Keratinocyte (primary cell): Measurements from ENCODE around the gene PLXND1. TPM values are rescaled to one million over a fixed set of nuclear protein-coding genes. Genes with fewer than 3 reads are reported as not detected.

Experiments used
- DNase-seq: peaks from one replicate; pipeline ENCODE4 v3.0.0-alpha.2; 2011; ENCODE audit warnings: low read depth, missing footprints, low spot score
- FAIRE-seq: peaks from 2 replicates; lab custom pipeline; 2011; peaks lifted over from hg19 to GRCh38; lab: Jason Lieb, UNC
- H2AFZ ChIP-seq: 2 replicates; pipeline ENCODE4 v1.6.0; 2012; ENCODE audit warnings: low read length, control low read depth, inconsistent platforms; ENCODE audit not compliant: control insufficient read depth
- H3K27ac ChIP-seq: 2 replicates; pipeline ENCODE4 v1.5.1; 2011; ENCODE audit warnings: low read length; ENCODE audit not compliant: control insufficient read depth, insufficient read depth
- H3K27me3 ChIP-seq: 3 replicates; pipeline ENCODE4 v1.6.0; 2011; ENCODE audit warnings: low read length; ENCODE audit not compliant: control insufficient read depth, insufficient read depth; ENCODE audit errors: extremely low read depth
- H3K36me3 ChIP-seq, 2 experiments: 2 replicates in 1 of 2; 3 replicates in 1 of 2; pipeline ENCODE4 v1.5.1; 2011; ENCODE audit warnings: low read length in 2 of 2, mild to moderate bottlenecking in 1 of 2; ENCODE audit not compliant: control insufficient read depth in 2 of 2, insufficient read depth in 2 of 2; ENCODE audit errors: extremely low read depth in 1 of 2
- H3K4me1 ChIP-seq: 3 replicates; pipeline ENCODE4 v1.5.1; 2011; ENCODE audit warnings: low read length; ENCODE audit not compliant: control insufficient read depth, insufficient read depth; ENCODE audit errors: extremely low read depth
- H3K4me2 ChIP-seq: 3 replicates; pipeline ENCODE4 v1.6.0; 2011; ENCODE audit warnings: low read depth, low read length; ENCODE audit not compliant: control insufficient read depth, insufficient read depth; ENCODE audit errors: extremely low read depth
- H3K4me3 ChIP-seq, 3 experiments: fragments of 200-600 bp in 1 of 3; sonication (generic) in 1 of 3; 2 replicates in 2 of 3; 3 replicates in 1 of 3; pipeline ENCODE4 v1.5.1; 2011 to 2016; ENCODE audit warnings: low read length in 3 of 3, mild to moderate bottlenecking in 3 of 3, control low read depth in 2 of 3, inconsistent platforms in 1 of 3, low read depth in 1 of 3, mixed read lengths in 1 of 3, mixed run types in 1 of 3, moderate library complexity in 1 of 3; ENCODE audit not compliant: control insufficient read depth in 2 of 3, insufficient read depth in 2 of 3; ENCODE audit errors: extremely low read depth in 1 of 3
- H3K79me2 ChIP-seq: 2 replicates; pipeline ENCODE4 v1.6.0; 2012; ENCODE audit warnings: low read length; ENCODE audit not compliant: control insufficient read depth, insufficient read depth
- H3K9ac ChIP-seq: 3 replicates; pipeline ENCODE4 v1.6.0; 2011; ENCODE audit warnings: low read length; ENCODE audit not compliant: control insufficient read depth, insufficient read depth; ENCODE audit errors: extremely low read depth
- H3K9me1 ChIP-seq: 3 replicates; pipeline ENCODE4 v1.6.0; 2011; ENCODE audit warnings: low read length; ENCODE audit not compliant: control insufficient read depth, insufficient read depth; ENCODE audit errors: extremely low read depth
- H3K9me3 ChIP-seq: 2 replicates; pipeline ENCODE4 v1.5.1; 2012; ENCODE audit warnings: low read depth, low read length; ENCODE audit not compliant: control insufficient read depth
- H4K20me1 ChIP-seq: 3 replicates; pipeline ENCODE4 v1.6.0; 2011; ENCODE audit warnings: low read length; ENCODE audit not compliant: control insufficient read depth, insufficient read depth; ENCODE audit errors: extremely low read depth
- CTCF ChIP-seq, 3 experiments: IDR thresholded peaks in 1 of 3; conservative IDR thresholded peaks in 1 of 3; optimal IDR thresholded peaks in 1 of 3; 2 replicates in 2 of 3; 3 replicates in 1 of 3; pipeline versions ENCODE3 to v1.5.1; 2011; ENCODE audit warnings: low read length in 3 of 3, mild to moderate bottlenecking in 3 of 3, moderate library complexity in 2 of 3, control low read depth in 1 of 3, inconsistent platforms in 1 of 3; ENCODE audit not compliant: insufficient read depth in 2 of 3; ENCODE audit errors: extremely low read depth in 1 of 3
- EZH2 ChIP-seq: IDR thresholded peaks from one replicate; pipeline ENCODE4 v1.6.1; 2012; ENCODE audit warnings: inconsistent platforms, mild to moderate bottlenecking, low read length, moderate library complexity
- dilution Hi-C: fragments of 300-500 bp; cut with MboI; formaldehyde crosslinking; loops from one replicate; pipeline ENCODE4 v1.7.0; 2020; ENCODE audit warnings: low sequenced_read_pairs; ENCODE audit not compliant: extremely low pct_ligation_motif_present
- polyA plus RNA-seq, 5 experiments: library from polyadenylated mRNA; depleted of rRNA in 3 of 5; stranded (reverse) in 3 of 5; stranded (forward) in 1 of 5; unstranded in 1 of 5; fragments of >200 nt; gene quantifications; 1 replicate in 1 of 5; 2 replicates in 3 of 5; 3 replicates in 1 of 5; pipeline versions ENCODE4 v1.2.1 to v1.2.3, GENCODE V29; 2011 to 2012; ENCODE audit warnings: missing spikeins in 2 of 5, low read depth in 1 of 5, low replicate concordance in 1 of 5

Gene PLXND1
- polyA plus RNA-seq, 1 donor (not counting 4 experiments of a cell fraction or from before 2014, with no cell fraction given), result 0.09 TPM

- Histone ChIP-seq H3K9me3 (no peaks in the 10 kb centered on the region), H3K4me2 (no peak overlapping the region), H4K20me1 (no peaks in the 10 kb centered on the region), H3K79me2 (no peaks in the 10 kb centered on the region), H3K4me1 (no peaks in the 10 kb centered on the region), H3K27me3 (no peaks in the 10 kb centered on the region), H3K9me1 (no peaks in the 10 kb centered on the region), H3K36me3 (no peaks in the 10 kb centered on the region), H2AFZ (no peak overlapping the region), H3K27ac (no peak overlapping the region), H3K4me3 (no peak overlapping the region), H3K9ac (no peak overlapping the region)
- TF ChIP-seq CTCF (optimal IDR thresholded peaks at IDR 0.05 in 1 of 3, IDR thresholded peaks at IDR 0.05 in 1 of 3, conservative IDR thresholded peaks at IDR 0.05 in 1 of 3; ENCODE audit: extremely low read depth in 1 of 3, insufficient read depth in 2 of 3, low read length in 3 of 3), result no peak
- FAIRE-seq, result no peak
- DNase-seq, result no peak
- dilution Hi-C loops, result no loop called here
These were observed 83.5 kb downstream of the PLXND1 start for GRCh38 chr3:129522953-129523352.

- Histone ChIP-seq H2AFZ (no peak overlapping the region), H4K20me1 (no peaks in the 10 kb centered on the region), H3K4me1 (no peaks in the 10 kb centered on the region), H3K9me3 (no peaks in the 10 kb centered on the region), H3K36me3 (no peaks in the 10 kb centered on the region), H3K4me3 (no peak overlapping the region), H3K9me1 (no peaks in the 10 kb centered on the region), H3K27ac (no peak overlapping the region), H3K79me2 (no peaks in the 10 kb centered on the region), H3K27me3 (no peaks in the 10 kb centered on the region), H3K9ac (no peak overlapping the region), H3K4me2 (no peak overlapping the region)
- dilution Hi-C loops, result no loop called here
- FAIRE-seq (no peak), DNase-seq (no peak)
- TF ChIP-seq EZH2 (no peak), CTCF (optimal IDR thresholded peaks at IDR 0.05 in 1 of 3, IDR thresholded peaks at IDR 0.05 in 1 of 3, conservative IDR thresholded peaks at IDR 0.05 in 1 of 3; ENCODE audit: extremely low read depth in 1 of 3, insufficient read depth in 2 of 3, low read length in 3 of 3) (no peak)
These were observed 84.9 kb downstream of the PLXND1 start for GRCh38 chr3:129521611-129522010.
